ENCODE results near the gene RAD9A.

Gene RAD9A

DNA sequence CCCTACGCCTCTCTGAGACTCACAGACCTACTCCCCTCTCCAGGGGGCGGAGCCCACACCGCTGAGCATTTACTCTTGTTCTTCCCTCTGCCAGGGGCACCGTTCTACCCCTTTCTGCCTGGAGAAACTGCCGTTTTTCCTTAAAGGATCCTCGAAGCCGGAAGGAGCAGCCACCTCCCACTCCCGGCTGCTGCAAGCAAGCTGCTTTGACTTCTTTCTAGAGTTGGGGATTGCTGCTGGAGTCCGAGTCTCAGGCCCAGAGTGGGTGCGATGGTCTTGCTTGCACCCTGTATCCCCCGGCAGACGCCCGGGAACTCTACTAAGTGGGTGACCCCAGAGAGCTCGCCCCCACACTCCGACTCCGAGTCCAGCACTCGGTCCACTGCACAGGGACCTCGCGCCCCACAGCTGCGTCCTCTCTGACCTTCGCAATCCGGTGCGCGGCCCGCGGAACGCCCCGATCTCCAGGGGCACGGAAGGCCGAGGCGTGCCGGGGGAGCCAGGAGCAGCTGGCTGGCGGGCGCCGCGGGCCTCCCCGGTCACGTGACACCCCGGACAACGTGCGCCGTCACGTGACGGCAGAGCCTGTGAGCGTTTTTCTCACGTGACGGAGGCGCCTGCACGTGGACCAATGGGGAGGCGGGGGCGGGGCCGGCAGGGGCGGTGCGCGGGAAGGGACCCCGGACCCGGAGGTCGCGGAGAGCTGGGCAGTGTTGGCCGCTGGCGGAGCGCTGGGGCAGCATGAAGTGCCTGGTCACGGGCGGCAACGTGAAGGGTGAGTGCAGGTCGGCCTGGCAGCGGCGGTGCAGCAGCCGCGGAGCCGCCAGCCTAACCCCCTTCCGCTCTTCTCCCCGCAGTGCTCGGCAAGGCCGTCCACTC is at the start of gene RAD9A:
Gene RAD9A, plus strand, starts transcription at position 683 of the 879 bp plus-strand sequence. Its CDS starts 59 bp downstream, at position 742.
- intact Hi-C loops (cut with DNase I) = loop anchor here (5.0 kb wide), 2 partner anchors 39 to 116 kb away; partner anchors contain the start of genes CDK2AP2, PITPNM1 and POLD4
- DNase-seq = peak; percentile 92 to 99 (median 96)

DNA sequence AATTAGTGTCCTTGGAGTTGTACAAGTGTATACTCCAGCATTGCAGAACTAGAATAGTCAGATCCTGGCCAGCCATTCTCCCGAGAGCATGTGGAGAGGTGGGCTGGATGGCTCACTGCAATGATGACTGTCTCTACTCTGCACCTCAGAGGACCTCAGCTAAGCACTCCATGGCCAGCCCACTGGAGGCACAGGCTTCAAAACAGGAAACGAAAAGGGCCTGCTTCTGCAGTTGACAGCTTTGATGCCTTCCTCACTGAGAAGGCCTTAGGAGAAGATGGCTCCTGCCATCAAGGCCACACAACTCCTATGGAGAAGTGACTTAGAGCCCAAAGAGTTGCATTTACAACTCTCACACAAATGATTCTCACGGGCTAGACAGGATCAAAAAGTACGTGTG is 47.5 kb upstream of the RAD9A start:
- DNase-seq = no peak

DNA sequence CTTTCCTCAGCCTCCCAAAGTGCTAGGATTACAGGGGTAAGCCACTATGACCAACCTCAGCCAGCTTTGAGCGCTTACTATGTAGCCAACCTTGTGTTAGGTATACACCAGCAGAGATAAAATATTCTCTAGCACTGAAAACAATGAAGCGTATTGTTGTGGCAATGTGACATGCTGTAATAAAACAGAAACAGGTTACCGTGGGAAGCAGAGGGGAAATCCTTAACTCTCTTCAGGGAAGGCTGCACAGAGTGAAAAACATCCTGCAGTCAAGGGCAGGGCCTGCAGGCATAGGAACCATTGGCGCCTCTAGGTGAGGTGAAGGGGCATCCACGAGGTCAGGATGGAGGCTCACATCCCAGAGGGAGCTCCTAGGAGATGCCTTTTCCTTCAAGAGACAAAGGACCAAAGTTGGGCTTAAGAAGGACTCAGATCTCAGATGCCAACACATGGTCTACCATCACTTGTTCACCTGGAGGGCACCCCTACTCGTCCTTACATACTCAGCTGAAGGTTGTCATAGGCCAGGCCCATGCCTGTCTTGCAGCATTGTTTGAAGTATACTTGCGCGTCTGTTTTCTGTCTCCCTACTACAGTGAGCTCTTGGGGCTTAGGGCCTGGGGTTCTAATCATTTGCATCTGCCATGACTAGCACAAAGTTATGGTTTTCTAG is 46.4 kb upstream of the RAD9A start:
- intact Hi-C loops (cut with DNase I) = no loop called here
- DNase-seq = no peak

More for the DNA sequence above, 47.5 kb upstream of the RAD9A start:
- intact Hi-C loops (cut with DNase I) = no loop called here

DNA sequence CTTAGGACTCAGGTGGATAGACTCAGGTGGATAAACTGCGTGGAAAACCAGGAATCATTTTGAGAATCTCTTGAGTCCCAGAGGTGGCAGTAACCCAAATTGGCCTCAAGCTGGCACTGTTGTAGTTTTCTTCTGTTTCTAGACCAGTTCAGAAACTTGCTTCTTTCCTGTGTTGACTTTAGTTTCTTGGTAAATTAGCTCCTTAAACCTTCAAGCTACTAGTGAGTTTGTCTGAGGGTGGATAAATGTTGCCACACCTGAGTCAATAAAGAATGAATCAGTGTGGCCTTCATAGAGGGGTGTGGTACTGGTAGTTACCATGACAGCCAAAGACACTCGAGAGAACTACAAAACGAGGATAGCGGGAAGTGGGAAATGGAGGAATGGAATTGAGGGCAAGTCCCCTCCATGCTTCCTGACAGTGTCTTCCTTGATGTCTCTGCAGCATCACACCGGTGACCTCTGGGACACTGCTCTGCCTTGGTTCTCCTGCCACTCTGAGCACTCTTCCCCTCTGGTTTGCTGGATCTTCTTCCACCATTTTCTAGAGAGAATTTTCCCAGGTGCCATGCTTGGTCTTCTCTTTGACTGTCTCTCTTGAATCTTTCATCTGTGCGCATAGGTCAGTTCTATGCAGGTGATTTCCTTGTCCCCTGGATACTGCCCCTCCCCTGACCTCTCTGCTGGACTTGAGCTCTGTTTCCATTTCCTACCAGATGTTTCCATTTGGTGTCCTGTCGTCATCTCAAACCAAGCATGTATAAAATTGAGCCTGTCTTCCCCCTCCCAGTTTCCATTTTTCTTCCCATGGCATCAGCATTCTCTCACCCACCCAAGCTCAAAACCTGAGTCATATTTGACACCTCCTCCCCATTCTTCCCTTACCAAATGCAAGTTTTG is 45.6 kb upstream of the RAD9A start:
- intact Hi-C loops (cut with DNase I) = no loop called here
- DNase-seq = peak in 7 of 42 donors; percentile 29 to 54 (median 39)

DNA sequence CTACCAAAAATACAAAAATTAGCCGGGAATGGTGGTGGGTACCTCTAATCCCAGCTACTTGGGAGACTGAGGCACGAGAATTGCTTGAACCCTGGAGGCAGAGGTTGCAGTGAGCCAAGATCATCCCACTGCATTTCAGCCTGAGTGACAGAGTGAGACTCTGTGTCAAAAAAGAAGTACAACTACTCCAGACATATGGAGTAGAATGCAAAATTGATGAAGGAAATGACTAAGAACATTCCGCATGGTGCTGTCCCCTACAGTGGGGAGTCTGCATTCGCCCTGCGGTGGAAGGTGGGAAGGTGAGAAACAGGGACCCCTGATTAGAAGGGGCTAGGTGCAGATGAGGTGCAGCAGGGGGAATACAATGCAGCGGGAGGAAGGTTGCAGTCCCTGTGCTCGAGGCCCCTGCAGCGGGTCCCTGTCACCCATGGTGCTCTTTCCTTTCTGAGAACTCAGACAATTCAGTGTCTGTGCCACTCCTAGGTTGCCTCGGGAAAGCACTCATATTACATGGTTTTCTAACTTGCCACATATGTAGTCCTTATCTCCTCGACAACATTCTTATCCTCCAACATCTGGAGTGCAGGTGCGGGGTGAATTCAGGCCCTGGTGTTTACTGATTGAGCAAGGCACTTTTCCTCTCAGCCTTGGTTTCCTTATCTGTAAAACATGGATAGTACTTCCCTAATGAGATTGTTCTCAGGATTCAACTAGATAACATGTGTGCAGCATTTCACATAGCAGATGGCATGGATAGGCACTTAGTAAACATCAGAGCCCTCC is 43.6 kb upstream of the RAD9A start:
- no peak for DNase-seq

DNA sequence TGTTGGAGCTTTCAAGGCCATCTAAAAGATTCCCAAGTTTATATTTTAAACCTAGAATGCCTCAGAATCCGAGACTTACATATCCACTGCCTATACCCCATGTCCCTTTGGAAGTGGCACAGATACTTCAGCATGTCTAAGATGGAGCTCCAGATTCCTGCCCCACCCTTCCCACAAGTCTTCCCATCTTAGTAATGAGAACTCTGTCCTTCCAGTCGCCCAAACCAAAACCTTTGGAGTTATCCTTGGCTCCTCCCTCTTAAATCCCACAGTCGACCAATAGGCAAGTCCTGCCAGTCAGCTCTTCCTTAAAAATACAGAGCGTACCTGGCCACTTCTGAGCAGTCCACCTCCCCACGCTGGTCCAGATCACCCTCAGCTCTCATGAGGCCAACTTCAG is 42.8 kb upstream of the RAD9A start:
- no peak for DNase-seq
- intact Hi-C loops (cut with DNase I) = no loop called here

More for the DNA sequence above, 43.6 kb upstream of the RAD9A start:
- intact Hi-C loops (cut with DNase I) = no loop called here

DNA sequence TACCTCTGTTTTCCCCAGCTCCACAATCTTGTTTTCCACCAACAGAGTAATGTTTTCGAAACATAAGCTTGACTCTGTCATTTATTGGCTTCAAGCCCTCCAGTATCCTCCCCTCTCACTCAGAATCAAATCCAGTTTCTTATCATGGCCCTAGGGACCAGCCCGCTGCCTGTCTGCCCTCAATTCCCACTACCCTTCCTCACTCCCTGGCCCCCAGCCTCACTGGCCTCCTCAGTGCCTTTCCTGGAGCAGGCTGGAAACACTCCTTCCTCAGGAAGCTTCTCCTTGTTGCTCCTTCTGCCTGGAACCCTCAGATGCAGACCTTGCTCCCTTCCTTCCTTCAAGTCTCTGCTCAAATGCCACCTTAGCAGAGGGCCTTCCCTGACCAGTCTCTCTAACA is 42.3 kb upstream of the RAD9A start:
- intact Hi-C loops (cut with DNase I) = no loop called here
- DNase-seq = no peak

DNA sequence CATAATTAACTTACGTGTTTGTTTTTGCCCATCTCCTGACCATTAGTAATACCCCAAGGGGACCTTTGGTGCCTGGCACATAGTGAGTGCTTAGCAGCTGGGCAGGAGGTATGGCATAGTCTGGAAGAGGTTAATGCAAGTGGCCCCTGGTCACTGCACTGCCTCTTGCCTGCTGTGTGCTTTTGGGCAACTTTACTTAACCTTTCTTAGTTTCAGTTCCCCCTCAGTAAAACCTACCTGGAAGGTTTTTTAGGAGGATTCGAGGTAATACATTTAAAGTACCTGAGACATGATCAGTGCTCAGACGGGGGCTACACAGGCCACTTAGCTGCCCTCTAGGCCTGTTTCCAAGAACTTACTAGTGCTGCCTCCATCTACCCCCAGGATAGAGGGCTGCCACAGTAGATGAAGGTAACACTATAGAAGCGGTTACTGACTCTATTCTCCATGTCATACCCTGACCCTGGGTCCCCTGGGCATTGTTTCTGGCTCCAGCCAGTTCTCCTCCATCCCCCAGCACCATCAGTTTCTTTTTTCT is 41.8 kb upstream of the RAD9A start:
- DNase-seq = no peak
- intact Hi-C loops (cut with DNase I) = loop anchor here (5.0 kb wide), 1 partner anchor 42 kb away; the partner anchor contains the start of gene RAD9A

DNA sequence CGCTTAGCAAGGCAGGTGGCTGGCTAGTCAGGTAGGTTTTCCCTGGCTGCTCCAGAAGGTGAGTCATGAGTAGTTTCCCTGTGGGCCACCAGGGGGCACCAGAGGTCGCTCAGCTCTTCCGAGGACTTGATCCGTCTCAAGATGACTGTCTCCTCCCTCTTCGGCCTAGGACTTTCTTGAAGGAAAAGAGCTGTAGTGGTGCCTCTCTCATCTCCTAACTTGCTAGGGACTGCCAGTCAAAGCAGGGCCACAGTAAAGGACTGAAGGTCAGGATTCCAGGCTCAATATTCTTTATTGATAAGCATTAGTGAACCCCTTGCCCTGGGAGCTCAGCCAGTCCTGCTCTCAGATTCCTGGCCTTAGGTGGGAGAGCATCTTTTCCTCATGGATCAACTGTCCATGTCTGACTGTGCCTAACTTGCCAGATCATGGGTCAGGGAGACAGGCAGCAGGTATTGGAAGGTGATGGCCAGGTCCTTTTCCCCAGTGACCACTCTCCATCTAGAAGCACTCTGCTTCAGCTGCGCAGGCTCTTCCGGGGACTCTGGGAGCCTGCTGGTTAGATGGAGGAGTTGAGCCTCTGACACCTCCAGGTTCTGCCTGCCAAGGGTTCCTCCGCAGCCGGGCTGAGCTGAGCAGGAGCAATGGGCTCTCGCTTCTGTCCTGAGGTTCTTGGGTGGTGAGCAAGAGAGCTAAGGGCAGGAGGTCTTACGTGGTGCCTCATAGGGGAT is 40.3 kb upstream of the RAD9A start:
- peak in 39 of 42 donors; percentile 35 to 84 (median 64) for DNase-seq
- intact Hi-C loops (cut with DNase I) = loop anchor here (5.0 kb wide), 1 partner anchor 41 kb away; the partner anchor contains the start of gene RAD9A

DNA sequence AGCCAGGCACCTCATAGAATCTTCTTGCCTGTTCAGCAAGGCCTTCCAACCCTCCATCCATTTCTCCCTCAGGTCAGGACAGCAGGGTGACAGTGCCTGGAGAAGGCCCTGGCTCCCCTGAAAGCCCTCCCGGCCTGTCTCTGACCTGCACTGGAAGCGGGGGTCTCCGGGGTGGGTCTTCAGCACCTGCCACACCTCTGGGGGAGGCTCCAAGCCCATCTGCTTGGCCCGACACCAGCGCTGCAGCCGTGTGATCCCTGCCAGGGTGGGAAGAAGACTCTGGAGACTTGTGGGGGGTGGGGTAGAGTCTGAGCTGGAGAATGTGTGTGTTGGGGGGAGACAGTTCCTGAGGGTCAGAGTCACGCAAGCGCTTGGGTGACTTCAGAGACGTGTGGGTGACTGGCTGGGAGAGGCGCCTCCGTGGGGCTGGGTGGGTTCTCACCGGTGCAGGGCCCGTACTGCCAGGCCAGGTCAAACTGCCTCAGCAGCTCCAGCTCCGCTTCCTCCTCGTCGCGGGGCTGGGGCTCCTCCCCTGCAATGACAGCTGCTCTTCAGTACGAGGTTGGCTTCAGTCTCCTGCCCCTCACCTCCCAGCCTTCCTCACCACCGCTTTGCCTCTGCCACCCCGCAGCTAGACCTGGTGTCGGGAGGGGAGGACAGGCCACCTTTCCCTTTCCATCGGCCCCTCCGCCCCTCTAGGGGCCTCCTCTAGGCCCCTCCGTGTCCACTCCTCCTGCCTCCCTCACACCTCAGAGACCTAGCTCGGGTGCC is 39.1 kb upstream of the RAD9A start:
- DNase-seq = peak in 10 of 42 donors; percentile 19 to 57 (median 33)
- intact Hi-C loops (cut with DNase I) = loop anchor here (5.0 kb wide), 1 partner anchor 40 kb away; the partner anchor contains the start of gene RAD9A

DNA sequence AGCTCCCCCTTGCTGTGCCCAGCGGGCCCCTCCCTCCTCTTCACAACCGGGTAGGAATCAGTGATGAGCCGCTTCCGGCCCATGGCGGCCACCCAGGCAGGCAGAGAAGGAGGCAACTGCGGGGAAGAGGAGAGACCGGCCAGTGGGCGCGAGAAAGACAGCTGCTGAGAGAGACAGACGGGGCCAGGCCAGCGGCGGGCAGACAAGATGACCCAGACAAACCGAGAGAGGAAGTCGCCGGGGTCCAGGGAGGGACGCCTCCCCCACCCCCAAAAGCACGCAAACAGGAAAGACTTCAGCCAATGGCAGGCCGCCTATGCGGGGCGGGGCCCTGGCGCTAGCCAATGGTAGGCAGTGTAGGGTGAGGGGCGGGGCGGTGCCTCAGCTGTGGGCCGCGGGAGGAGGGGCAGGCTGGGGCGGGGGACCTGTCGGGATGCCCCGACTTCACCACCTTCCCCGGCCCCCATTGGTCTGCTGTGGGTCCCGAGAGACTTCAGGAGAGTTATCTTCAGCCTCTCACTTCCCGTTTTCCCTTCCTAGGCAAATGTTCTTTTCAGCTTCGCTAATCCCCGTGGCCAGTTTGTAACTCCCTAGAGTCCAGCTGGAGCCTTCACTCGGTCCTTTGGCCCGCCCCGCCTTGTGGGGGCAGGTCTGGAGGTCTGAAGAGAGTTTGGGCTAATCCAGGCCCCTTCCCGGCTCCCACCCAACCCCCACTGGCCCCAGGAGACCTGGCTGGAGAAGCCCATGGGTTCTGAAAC is 38.3 kb upstream of the RAD9A start, which contains the start of gene POLD4:
Gene POLD4, minus strand, starts transcription at position 230 of the 758 bp plus-strand sequence. Its CDS starts 147 bp downstream, at position 83.
- intact Hi-C loops (cut with DNase I) = loop anchor here (5.0 kb wide), 1 partner anchor 39 kb away; the partner anchor contains the start of gene RAD9A
- peak; percentile 97 to 99 (median 99) for DNase-seq

DNA sequence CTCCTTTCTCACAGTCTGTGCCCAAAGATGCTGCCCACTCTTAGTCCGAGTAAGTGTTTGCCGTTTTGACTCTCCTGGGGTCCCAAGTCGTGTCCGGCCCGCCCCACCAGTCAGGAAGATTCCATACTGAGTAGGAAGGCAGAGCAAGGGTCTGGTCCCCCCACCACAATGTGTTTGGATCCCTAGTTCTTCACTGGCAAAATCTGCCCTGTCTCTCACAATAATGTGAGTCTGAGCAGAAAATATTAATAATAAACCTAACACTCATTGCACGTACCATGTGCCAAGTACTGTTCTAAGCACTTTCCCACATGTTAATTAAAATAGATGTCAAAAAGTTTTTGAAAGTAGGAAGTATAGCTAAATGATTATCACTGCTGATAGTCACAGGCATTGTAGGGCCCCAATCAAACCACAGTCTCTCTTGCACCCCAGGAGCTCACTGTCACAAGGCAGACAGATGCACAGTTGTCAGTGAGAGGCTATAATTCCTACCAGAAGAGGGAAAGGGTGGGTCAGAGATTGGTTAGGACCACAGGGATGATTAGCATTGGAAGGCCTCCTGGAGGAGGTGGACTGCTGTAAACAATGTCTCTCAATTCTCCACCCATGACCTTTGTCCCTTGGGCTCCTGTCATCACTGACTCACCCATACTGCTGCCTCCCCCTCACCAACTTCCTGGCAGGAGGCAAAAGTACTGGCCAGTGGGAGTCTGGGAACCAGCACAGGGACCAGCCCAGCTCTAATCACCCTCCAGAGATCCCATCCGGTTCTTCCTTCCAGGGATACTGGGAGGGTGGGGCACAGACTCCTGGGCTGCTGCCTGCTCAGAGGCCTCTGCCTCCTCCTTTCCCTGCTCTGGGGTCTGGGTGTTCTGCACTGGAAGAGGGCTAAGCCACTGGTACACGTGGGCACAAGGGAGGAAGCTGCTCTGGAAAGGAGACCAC is 37.4 kb upstream of the RAD9A start:
- no peak for DNase-seq
- intact Hi-C loops (cut with DNase I) = loop anchor here (5.0 kb wide), 1 partner anchor 38 kb away; the partner anchor contains the start of gene RAD9A

DNA sequence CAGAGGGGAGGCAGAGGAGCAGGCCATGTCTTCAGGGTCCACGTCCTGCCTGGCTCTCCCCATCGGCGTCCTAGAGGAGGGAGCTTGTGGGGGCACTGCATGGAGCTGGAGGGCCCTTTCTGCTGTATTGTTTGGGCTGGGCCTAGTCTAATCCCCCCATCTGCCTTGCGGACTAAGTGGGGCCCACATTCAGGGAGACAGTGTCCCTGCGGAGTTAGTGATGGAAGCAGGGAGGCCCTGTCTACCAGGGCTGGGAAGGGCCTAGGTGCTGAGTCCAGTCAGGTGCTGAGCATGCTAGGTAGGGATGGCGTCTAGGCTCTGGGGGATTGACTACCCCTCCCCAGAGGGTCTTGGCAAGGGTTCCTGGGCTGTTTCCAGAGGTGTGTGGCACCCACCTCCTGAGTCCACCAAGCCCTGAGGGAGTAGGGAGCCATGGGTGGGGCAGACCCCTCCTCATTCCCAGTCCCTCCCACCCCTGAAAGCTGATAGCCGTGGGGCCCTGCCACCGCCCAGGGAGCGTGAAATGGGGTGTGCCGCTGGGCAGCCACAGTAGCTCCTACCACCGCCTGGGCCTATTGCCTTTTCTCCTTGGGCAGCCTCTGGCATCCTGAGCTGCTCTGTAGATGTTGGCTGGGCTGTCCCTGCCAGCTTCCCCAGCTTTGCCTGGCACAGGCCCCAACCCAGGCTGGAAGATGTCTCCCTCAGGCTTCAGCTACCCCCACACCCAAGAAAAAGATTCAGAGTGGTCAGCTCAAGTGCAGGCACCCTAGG is 36.6 kb upstream of the RAD9A start:
- intact Hi-C loops (cut with DNase I) = no loop called here
- no peak for DNase-seq
